GM12864 (cell line): ENCODE data around the gene TMEM178B.

Experiments used
- DNase-seq: peaks from one replicate; pipeline ENCODE4 v3.0.0-alpha.2; 2011; ENCODE audit warnings: low read depth
- H3K4me3 ChIP-seq: 2 replicates; pipeline ENCODE4 v1.5.1; 2011; ENCODE audit warnings: mild to moderate bottlenecking, low read depth, low read length, control low read depth
- TF ChIP-seq, protein P1 (sequence below): IDR thresholded peaks from 2 replicates; pipeline ENCODE4 v1.5.1; 2011; ENCODE audit warnings: low read depth, mild to moderate bottlenecking, moderate library complexity, low read length, control low read depth, inconsistent platforms; ENCODE audit errors: missing control alignments

The TMEM178B gene

DNA sequence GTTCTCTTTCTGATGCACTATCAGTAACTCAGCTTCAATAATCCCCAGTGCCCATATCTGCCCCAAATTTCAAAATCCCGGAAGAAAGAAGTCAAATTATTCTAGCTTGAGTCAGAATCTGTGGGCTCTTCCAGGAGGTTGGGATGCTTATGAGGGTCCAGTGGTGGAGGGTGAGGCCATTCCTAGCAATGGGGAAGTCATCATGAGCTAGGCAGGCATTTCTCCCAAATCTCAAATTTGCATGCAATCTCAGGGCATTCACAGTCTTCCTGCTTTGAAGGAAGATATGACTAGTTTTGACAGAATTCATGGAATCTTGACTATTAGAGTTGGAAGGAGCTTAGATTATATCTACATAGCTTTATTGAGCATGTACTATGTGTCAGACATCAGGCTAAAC, 313.0 kb downstream of the TMEM178B start:
- DNase-seq, result no peak
- TF ChIP-seq, protein P1, sequence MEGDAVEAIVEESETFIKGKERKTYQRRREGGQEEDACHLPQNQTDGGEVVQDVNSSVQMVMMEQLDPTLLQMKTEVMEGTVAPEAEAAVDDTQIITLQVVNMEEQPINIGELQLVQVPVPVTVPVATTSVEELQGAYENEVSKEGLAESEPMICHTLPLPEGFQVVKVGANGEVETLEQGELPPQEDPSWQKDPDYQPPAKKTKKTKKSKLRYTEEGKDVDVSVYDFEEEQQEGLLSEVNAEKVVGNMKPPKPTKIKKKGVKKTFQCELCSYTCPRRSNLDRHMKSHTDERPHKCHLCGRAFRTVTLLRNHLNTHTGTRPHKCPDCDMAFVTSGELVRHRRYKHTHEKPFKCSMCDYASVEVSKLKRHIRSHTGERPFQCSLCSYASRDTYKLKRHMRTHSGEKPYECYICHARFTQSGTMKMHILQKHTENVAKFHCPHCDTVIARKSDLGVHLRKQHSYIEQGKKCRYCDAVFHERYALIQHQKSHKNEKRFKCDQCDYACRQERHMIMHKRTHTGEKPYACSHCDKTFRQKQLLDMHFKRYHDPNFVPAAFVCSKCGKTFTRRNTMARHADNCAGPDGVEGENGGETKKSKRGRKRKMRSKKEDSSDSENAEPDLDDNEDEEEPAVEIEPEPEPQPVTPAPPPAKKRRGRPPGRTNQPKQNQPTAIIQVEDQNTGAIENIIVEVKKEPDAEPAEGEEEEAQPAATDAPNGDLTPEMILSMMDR, result no peak
- no peak overlapping the region for H3K4me3 ChIP-seq

DNA sequence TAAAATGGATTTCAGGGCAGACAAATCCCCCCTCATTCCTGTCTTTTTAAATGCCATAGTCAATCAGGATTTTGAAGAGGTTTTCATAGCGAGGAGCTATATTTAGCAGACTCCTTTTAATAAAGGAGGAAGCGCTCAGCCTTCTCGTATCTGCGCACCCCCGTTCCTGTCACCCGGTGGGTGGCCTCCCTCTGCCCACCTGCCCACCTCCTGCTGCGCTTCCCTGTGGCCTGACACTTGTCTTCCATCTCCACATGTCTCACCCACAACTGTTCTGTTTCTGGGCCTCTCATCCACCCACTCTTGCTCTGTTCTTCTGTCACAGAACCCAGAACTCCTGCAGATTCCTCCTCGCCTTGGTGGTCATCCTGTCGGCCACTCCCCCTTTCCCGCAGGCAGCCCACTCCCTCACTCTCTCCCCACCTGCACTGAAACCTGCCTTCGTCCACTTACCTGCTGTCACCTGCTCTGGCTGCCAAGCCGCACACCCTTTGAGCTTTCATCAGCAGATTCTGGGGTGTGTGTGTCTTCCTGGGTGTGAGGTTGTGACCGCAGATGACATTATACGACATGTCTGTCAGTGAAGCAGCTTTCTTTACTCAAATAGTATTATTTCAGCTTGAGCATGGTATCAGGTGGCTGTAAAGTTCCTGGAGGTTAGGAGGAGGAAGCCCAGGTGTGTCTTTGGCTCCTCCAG, 313.8 kb downstream of the TMEM178B start:
- no peak for DNase-seq
- no peak overlapping the region for H3K4me3 ChIP-seq

DNA sequence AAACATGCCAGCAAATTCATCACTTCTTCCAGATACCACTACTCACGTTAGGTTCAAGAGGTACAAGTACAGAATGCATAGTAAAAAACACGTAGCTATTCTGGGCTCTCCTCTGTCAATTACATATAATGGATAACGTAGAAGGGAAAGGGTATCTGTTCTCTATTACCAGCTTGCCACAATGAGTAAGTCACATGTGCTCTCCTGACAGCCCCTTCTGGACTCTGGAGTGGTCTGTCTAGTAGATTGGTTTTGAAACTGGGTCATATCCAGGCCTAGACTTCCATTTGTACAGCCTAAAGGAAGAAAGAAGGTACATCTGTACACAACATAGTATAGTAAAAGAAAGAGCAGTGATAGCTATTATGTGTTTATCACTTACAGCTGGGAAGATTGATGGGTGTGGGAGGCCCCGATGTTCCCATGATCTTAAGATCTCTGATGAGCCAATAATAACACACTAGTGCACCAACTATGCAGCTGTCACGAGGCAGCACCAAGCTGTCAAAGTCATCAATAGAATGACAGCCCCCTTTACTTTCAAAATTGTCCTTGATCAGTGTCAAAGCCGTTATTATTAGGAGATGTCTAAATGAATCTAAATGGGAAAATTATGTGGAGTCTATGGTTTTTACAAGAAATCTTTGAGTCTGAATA, 315.4 kb downstream of the TMEM178B start:
- H3K4me3 ChIP-seq, result no peak overlapping the region
- no peak for DNase-seq
- TF ChIP-seq, protein P1, result no peak

More for the DNA sequence above, 313.8 kb downstream of the TMEM178B start:
- TF ChIP-seq, protein P1, result no peak

DNA sequence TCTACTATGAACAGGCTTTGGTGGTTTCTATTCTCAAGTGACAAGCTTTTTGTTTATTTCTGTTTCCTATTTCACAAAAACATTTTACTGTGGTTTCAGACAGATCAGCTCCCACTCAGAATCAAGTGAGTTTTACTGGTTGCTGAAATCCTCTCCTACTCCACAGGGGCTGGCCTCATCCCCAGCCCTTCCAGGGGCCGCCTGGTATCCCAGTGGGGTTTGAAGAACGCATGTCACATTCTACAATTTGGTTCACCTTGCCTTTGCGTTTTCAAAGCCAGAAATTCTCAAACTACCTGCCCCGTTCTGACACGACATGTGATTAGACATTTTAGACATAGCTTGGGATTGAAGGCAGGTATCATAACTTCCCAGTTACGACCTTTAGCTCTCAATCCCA, 316.5 kb downstream of the TMEM178B start:
- TF ChIP-seq, protein P1, result no peak
- H3K4me3 ChIP-seq, result no peak overlapping the region
- DNase-seq, result no peak

GRCh38 chr7:141393056-141393455, 319.2 kb downstream of the TMEM178B start:
- H3K4me3 ChIP-seq, result no peak overlapping the region
- no peak for DNase-seq
- TF ChIP-seq, protein P1, result no peak

- no peak overlapping the region for H3K4me3 ChIP-seq
- no peak for DNase-seq
- TF ChIP-seq, protein P1, result no peak
Measured at GRCh38 chr7:141397236-141398163, 323.6 kb downstream of the TMEM178B start.
